Glutamatergic neuron (in vitro differentiated cells): ENCODE results near the gene SPTBN1. TPM values are rescaled to one million over a fixed set of nuclear protein-coding genes. Genes with fewer than 3 reads are reported as not detected.

ENCODE experiments used
- DNase-seq: peaks from one replicate; pipeline ENCODE4 v3.0.0; 2022
- H3K27ac Mint-ChIP-seq: one replicate; pipeline ENCODE4 v1.8.0; 2020; ENCODE audit warnings: mild to moderate bottlenecking, mixed read lengths, inconsistent platforms; ENCODE audit not compliant: unreplicated experiment
- H3K27me3 Mint-ChIP-seq: one replicate; pipeline ENCODE4 v1.8.0; 2020; ENCODE audit warnings: mild to moderate bottlenecking, moderate library complexity, mixed read lengths, inconsistent platforms; ENCODE audit not compliant: unreplicated experiment
- H3K36me3 Mint-ChIP-seq: one replicate; pipeline ENCODE4 v1.8.0; 2020; ENCODE audit warnings: mild to moderate bottlenecking, mixed read lengths, inconsistent platforms; ENCODE audit not compliant: unreplicated experiment
- H3K4me1 Mint-ChIP-seq: one replicate; pipeline ENCODE4 v1.8.0; 2020; ENCODE audit warnings: mild to moderate bottlenecking, low read depth, mixed read lengths, inconsistent platforms; ENCODE audit not compliant: unreplicated experiment
- H3K4me3 Mint-ChIP-seq: one replicate; pipeline ENCODE4 v1.8.0; 2020; ENCODE audit warnings: mild to moderate bottlenecking, mixed read lengths, inconsistent platforms; ENCODE audit not compliant: unreplicated experiment
- H3K9me3 Mint-ChIP-seq: one replicate; pipeline ENCODE4 v1.8.0; 2020; ENCODE audit warnings: mild to moderate bottlenecking, moderate library complexity, mixed read lengths, inconsistent platforms; ENCODE audit not compliant: unreplicated experiment
- total RNA-seq: library from RNA; stranded (reverse); fragmentation: NEBNext Ultra II Directional; extraction: Animal tissue kit (Norgen Biotek cat#: 25700); gene quantifications from one replicate; pipeline ENCODE4 v1.2.1, GENCODE V29; 2021; ENCODE audit not compliant: unreplicated experiment
- TF ChIP-seq, protein P1 (sequence below): fragments of 200-600 bp; sonication (generic); IDR thresholded peaks from one replicate; pipeline ENCODE4 v1.5.0; 2021; ENCODE audit not compliant: partially characterized antibody, unreplicated experiment

The SPTBN1 gene
- total RNA-seq, 1 donor from 2014 or later = 385 TPM

GRCh38 chr2:54558188-54559005 lies 102.3 kb downstream of the SPTBN1 start:
- peaks cover 7% of the 10 kb centered on the region for H3K27me3 Mint-ChIP-seq
- H3K9me3 Mint-ChIP-seq = peaks cover 16% of the 10 kb centered on the region
- TF ChIP-seq, protein P1, sequence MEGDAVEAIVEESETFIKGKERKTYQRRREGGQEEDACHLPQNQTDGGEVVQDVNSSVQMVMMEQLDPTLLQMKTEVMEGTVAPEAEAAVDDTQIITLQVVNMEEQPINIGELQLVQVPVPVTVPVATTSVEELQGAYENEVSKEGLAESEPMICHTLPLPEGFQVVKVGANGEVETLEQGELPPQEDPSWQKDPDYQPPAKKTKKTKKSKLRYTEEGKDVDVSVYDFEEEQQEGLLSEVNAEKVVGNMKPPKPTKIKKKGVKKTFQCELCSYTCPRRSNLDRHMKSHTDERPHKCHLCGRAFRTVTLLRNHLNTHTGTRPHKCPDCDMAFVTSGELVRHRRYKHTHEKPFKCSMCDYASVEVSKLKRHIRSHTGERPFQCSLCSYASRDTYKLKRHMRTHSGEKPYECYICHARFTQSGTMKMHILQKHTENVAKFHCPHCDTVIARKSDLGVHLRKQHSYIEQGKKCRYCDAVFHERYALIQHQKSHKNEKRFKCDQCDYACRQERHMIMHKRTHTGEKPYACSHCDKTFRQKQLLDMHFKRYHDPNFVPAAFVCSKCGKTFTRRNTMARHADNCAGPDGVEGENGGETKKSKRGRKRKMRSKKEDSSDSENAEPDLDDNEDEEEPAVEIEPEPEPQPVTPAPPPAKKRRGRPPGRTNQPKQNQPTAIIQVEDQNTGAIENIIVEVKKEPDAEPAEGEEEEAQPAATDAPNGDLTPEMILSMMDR = no peak
- no peaks in the 10 kb centered on the region for H3K36me3 Mint-ChIP-seq
- H3K4me3 Mint-ChIP-seq = peak overlapping the region; percentile 88
- H3K27ac Mint-ChIP-seq = peak overlapping the region; percentile 82
- peaks cover 39% of the 10 kb centered on the region for H3K4me1 Mint-ChIP-seq
- peak; percentile 78 for DNase-seq

DNA sequence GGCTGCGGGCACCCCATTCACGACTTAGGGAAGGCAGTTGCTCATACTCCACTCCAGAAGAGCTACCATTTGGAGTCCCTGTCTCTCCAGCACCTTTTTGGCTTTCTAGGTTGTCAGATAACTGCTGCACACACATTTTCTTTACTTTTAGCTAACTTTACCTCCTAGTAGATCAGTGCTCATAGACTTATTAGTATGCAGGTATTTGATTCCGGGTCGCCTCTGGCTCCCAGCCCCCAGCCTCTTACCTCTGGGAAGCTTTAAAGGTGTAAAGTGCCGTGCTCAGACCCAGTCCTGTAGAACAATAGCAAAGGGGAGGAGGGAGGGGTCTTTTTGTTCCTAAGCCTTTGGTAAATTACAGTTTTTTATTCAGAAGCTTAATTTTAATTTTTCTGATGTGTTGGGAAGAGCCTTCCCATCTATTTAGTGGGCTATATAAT lies 102.9 kb downstream of the SPTBN1 start:
- Mint-ChIP-seq H3K27me3 (peaks cover 10% of the 10 kb centered on the region), H3K4me3 (peak overlapping the region; percentile 88), H3K36me3 (no peaks in the 10 kb centered on the region), H3K4me1 (peaks cover 39% of the 10 kb centered on the region), H3K9me3 (peaks cover 16% of the 10 kb centered on the region), H3K27ac (peak overlapping the region; percentile 82)
- no peak for DNase-seq
- TF ChIP-seq, protein P1 = no peak

DNA sequence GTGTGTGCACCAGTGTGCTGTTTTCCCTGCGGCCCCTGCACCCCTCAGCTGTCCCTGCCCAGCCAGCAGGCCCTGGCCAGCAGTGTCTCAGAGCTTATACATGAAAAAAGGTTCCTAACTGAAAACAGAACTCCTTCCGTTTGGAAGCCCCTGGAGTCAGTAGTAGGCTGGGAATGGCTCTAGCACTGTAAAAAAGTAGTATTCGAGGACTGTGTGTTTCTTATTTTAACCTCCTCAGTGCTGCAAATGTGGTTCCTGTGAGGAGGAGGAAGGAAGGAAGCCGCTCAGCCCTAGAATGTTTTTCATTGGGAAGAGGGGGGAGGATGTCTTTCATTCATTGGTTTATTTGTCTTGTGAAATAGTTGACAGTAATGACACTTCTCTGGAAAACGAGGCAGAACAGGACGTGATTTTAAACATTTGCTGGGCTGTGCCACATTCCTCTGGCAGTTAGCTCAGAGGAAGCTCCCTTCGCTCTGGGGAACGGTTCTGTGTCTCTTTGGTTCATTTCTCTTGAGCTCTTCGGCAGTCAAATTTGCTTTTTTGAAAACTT lies 103.5 kb downstream of the SPTBN1 start:
- DNase-seq = peak; percentile 19
- TF ChIP-seq, protein P1 = no peak
- H3K4me1 Mint-ChIP-seq = peaks cover 45% of the 10 kb centered on the region
- peaks cover 18% of the 10 kb centered on the region for H3K9me3 Mint-ChIP-seq
- H3K36me3 Mint-ChIP-seq = no peaks in the 10 kb centered on the region
- H3K27ac Mint-ChIP-seq = peak overlapping the region; percentile 34
- peaks cover 10% of the 10 kb centered on the region for H3K27me3 Mint-ChIP-seq
- peak overlapping the region; percentile 88 for H3K4me3 Mint-ChIP-seq

DNA sequence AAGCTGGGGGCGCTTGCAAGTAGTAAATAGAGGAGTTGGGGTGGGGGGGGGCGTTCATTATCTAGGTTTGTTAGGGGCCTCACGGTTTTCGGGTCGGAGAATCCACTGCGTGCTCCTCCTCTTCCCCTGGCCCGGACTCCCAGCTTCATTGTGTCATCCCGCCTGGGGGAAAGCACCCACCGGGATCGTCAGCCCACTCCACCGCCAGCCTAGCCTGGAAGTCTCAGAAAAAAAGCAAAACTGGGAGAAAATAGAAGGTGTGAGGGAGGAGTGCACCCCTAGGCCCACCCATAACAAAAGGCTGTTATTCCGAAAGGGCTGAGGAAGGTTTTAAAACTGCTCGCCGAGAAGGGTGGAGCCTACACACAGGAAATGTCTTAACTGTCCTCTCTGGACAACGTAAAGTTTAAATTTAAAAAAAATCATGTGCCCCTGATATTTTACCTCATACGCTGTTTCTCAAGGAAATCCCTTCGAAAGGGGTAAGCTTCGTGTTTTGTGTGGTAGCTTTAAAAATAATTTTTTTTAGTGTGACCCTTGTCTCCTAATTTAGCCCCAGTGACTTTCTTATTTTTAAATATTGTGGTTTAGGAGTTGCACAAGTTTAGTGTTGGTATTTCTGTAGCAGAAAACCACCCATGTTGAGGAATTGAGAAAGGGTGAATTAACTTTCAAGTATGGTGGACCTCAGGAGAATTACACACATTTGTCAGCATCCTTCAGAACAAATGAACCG lies 104.2 kb downstream of the SPTBN1 start:
- peak overlapping the region; percentile 53 for H3K27ac Mint-ChIP-seq
- H3K4me3 Mint-ChIP-seq = peak overlapping the region; percentile 88
- TF ChIP-seq, protein P1 = no peak
- H3K9me3 Mint-ChIP-seq = peaks cover 14% of the 10 kb centered on the region
- H3K27me3 Mint-ChIP-seq = peaks cover 10% of the 10 kb centered on the region
- peak; percentile 27 for DNase-seq
- no peaks in the 10 kb centered on the region for H3K36me3 Mint-ChIP-seq
- H3K4me1 Mint-ChIP-seq = peaks cover 45% of the 10 kb centered on the region

DNA sequence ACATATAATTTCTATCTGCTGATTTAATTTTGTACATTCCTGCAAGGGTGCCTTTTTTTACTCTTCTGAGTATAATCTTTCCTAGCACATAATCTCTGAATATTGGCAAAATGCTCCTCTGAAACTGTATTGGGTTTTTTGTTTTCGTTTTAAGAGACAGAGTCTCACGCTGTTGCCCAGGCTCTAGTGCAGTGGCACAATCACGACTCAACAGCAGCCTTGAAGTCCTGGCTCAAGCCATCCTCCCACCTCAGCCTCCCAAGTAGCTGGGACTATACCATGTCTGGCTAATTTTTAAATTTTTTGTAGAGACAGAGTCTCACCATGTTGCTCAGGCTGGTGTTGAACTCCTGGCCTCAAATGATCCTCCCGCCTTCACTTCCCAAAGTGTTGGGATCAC lies 104.9 kb downstream of the SPTBN1 start:
- H3K4me1 Mint-ChIP-seq = peaks cover 45% of the 10 kb centered on the region
- peak overlapping the region; percentile 88 for H3K4me3 Mint-ChIP-seq

More for the DNA sequence above, 104.9 kb downstream of the SPTBN1 start:
- Mint-ChIP-seq H3K27ac (peak overlapping the region; percentile 53), H3K36me3 (no peaks in the 10 kb centered on the region), H3K27me3 (peaks cover 10% of the 10 kb centered on the region), H3K9me3 (peaks cover 10% of the 10 kb centered on the region)
- TF ChIP-seq, protein P1 = no peak
- DNase-seq = no peak
